Liver (tissue), 9 donors: ENCODE data around the gene SEMA6D. TPM values are rescaled to one million over a fixed set of nuclear protein-coding genes. Genes with fewer than 3 reads are reported as not detected.

Experiments used
- DNase-seq: peaks from one replicate; pipeline ENCODE4 v3.0.0-alpha.2; 2017; ENCODE audit warnings: low spot score
- H3K27ac ChIP-seq, 2 donors: one replicate each; pipeline ENCODE4 v1.7.0; 2013; ENCODE audit warnings: inconsistent platforms in 2 of 2, low read length in 2 of 2, control low read depth in 1 of 2, low read depth in 1 of 2, mild to moderate bottlenecking in 1 of 2
- H3K27me3 ChIP-seq, 4 donors: one replicate each; pipeline versions ENCODE4 v1.6.1 to v1.7.0; 2013; ENCODE audit warnings: low read length in 3 of 4, inconsistent platforms in 1 of 4, mild to moderate bottlenecking in 1 of 4, moderate library complexity in 1 of 4; ENCODE audit not compliant: control insufficient read depth in 4 of 4, insufficient read depth in 4 of 4
- H3K36me3 ChIP-seq, 4 donors: one replicate each; pipeline versions ENCODE4 v1.6.1 to v1.7.0; 2013; ENCODE audit warnings: low read length in 3 of 4, mild to moderate bottlenecking in 3 of 4, low read depth in 1 of 4, moderate library complexity in 1 of 4; ENCODE audit not compliant: control insufficient read depth in 4 of 4, insufficient read depth in 3 of 4
- H3K4me1 ChIP-seq, 4 donors: one replicate each; pipeline versions ENCODE4 v1.6.1 to v1.7.0; 2013; ENCODE audit warnings: low read length in 3 of 4, mild to moderate bottlenecking in 3 of 4, moderate library complexity in 1 of 4; ENCODE audit not compliant: control insufficient read depth in 4 of 4, insufficient read depth in 4 of 4
- H3K4me3 ChIP-seq, 3 donors: one replicate each; pipeline versions ENCODE4 v1.6.1 to v1.7.0; 2013; ENCODE audit warnings: low read length in 3 of 3, control low read depth in 1 of 3, low read depth in 1 of 3, mild to moderate bottlenecking in 1 of 3
- H3K9ac ChIP-seq, 2 donors: one replicate each; pipeline ENCODE4 v1.7.0; 2013; ENCODE audit warnings: low read length in 2 of 2, mild to moderate bottlenecking in 2 of 2, moderate library complexity in 2 of 2, control low read depth in 1 of 2, low read depth in 1 of 2
- H3K9me3 ChIP-seq, 4 donors: one replicate each; pipeline versions ENCODE4 v1.6.1 to v1.7.0; 2013; ENCODE audit warnings: low read length in 3 of 4; ENCODE audit not compliant: control insufficient read depth in 4 of 4
- EGR1 ChIP-seq, 2 donors: IDR thresholded peaks; 2 replicates each; pipeline ENCODE4 v1.6.1; 2016 to 2018; ENCODE audit warnings: antibody characterized with exemption in 2 of 2, low read depth in 2 of 2
- FOXA1 ChIP-seq: IDR thresholded peaks from 2 replicates; pipeline ENCODE4 v1.6.1; 2016; ENCODE audit warnings: antibody characterized with exemption
- FOXA2 ChIP-seq: IDR thresholded peaks from 2 replicates; pipeline ENCODE4 v1.6.1; 2016; ENCODE audit warnings: antibody characterized with exemption
- GABPA ChIP-seq, 2 donors: IDR thresholded peaks in 1 of 2; conservative IDR thresholded peaks in 1 of 2; 2 replicates each; pipeline ENCODE4 v1.6.1; 2016; ENCODE audit warnings: antibody characterized with exemption in 2 of 2, mild to moderate bottlenecking in 1 of 2, moderate library complexity in 1 of 2
- HNF4A ChIP-seq, 2 donors: conservative IDR thresholded peaks; 2 replicates each; pipeline ENCODE4 v1.6.1; 2016; ENCODE audit warnings: antibody characterized with exemption in 2 of 2, mild to moderate bottlenecking in 2 of 2
- HNF4G ChIP-seq: IDR thresholded peaks from 2 replicates; pipeline ENCODE4 v1.6.1; 2016; ENCODE audit warnings: antibody characterized with exemption
- JUND ChIP-seq, 2 donors: IDR thresholded peaks; 2 replicates each; pipeline ENCODE4 v1.6.1; 2016; ENCODE audit warnings: antibody characterized with exemption in 2 of 2
- NR2F2 ChIP-seq: IDR thresholded peaks from 2 replicates; pipeline ENCODE4 v1.6.1; 2016; ENCODE audit warnings: antibody characterized with exemption
- RAD21 ChIP-seq, 2 donors: IDR thresholded peaks; 2 replicates each; pipeline ENCODE4 v1.6.1; 2016; ENCODE audit warnings: antibody characterized with exemption in 2 of 2, mild to moderate bottlenecking in 2 of 2
- RXRA ChIP-seq, 2 donors: IDR thresholded peaks; 2 replicates each; pipeline ENCODE4 v1.6.1; 2017 to 2018; ENCODE audit warnings: antibody characterized with exemption in 2 of 2, mild to moderate bottlenecking in 1 of 2
- SP1 ChIP-seq: IDR thresholded peaks from 2 replicates; pipeline ENCODE4 v1.6.1; 2018; ENCODE audit warnings: antibody characterized with exemption, mild to moderate bottlenecking
- TAF1 ChIP-seq: conservative IDR thresholded peaks from 2 replicates; pipeline ENCODE4 v1.6.1; 2016; ENCODE audit warnings: antibody characterized with exemption, mild to moderate bottlenecking
- YY1 ChIP-seq: IDR thresholded peaks from 2 replicates; pipeline ENCODE4 v1.6.1; 2016; ENCODE audit warnings: antibody characterized with exemption, mild to moderate bottlenecking
- WGBS: extraction: QIAGEN DNeasy Blood & Tissue Kit; methylation state at CpG from one replicate; pipeline ENCODE4 v1.1.7; 2013; 5-methylcytosine and 5-hydroxymethylcytosine counted together
- polyA plus RNA-seq, 2 donors: library from polyadenylated mRNA; stranded (reverse) in 1 of 2; unstranded in 1 of 2; fragments of 200-250 nt in 1 of 2; fragments of >200 nt in 1 of 2; fragmentation: Nextera tagmentation in 1 of 2; extraction: Ambion mirVana in 1 of 2; gene quantifications; one replicate each; pipeline versions ENCODE4 v1.2.1 to v1.2.3, GENCODE V29; 2013 to 2015
- total RNA-seq, 2 donors: library from RNA; depleted of rRNA; stranded (reverse); fragments of >200 nt; gene quantifications; one replicate each; pipeline ENCODE4 v1.2.3, GENCODE V29; 2014
- TF ChIP-seq, protein P1 (sequence below): IDR thresholded peaks from 2 replicates; pipeline ENCODE4 v1.6.1; 2016; ENCODE audit warnings: antibody characterized with exemption
- TF ChIP-seq, protein P2 (sequence below): IDR thresholded peaks from 2 replicates; pipeline ENCODE4 v1.6.1; 2016; ENCODE audit warnings: antibody characterized with exemption
- TF ChIP-seq, protein P3 (sequence below): IDR thresholded peaks from 2 replicates; pipeline ENCODE4 v1.6.1; 2016; ENCODE audit warnings: antibody characterized with exemption
- TF ChIP-seq, protein P4 (sequence below): IDR thresholded peaks from 2 replicates; pipeline ENCODE4 v1.6.1; 2016; ENCODE audit warnings: antibody characterized with exemption, mild to moderate bottlenecking
- TF ChIP-seq, protein P5 (sequence below): fragments of 150-350 bp; IDR thresholded peaks from 2 replicates; pipeline ENCODE4 v1.5.1; 2017; ENCODE audit warnings: improper control_type of control experiment, low read depth, low read length; ENCODE audit not compliant: missing input control
- donor health status: healthy.
- donor health status: healthy.
- donor health status: healthy.
- donor health status: healthy.
- donor health status: healthy.

Gene SEMA6D
- total and polyA plus RNA-seq, 4 donors = 1.0 to 4.5 (median 3.1) TPM

DNA sequence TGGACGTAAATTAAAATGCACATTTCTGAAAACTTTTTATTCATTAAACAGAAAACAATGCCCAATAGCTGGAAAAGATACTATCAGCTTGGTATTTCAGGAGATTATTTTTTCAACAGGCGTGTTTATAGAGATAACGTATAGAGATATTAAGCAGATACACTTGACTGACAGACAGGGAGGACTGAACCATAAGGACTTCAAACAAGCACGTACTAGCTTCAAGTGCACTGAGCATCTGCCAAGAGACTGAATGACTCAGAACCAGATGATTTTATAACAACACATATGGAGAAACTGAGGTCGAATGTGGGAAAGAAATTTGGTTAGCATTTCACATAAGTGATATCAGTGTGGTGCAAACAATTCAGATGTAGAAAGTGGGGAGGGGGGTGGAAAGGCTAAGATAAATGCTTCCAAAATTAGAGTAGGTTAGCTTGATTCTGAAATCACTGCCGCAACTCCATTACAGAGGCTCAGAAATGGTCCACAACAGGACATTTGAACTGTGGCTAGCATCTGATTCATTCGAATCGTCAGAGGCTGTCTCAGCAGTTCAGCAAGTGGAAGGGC, 103.5 kb downstream of the SEMA6D start:
- H3K27me3 ChIP-seq = peaks cover 0 to 9% (median 2%) of the 10 kb centered on the region in 4 donors
- no peak overlapping the region for H3K27ac ChIP-seq

More for the DNA sequence above, 103.5 kb downstream of the SEMA6D start:
- Histone ChIP-seq H3K36me3 (no peaks in the 10 kb centered on the region), H3K9ac (no peak overlapping the region), H3K9me3 (no peaks in the 10 kb centered on the region), H3K4me3 (no peak overlapping the region), H3K4me1 (no peaks in the 10 kb centered on the region)
- TF ChIP-seq FOXA1 (no peak), GABPA (IDR thresholded peaks at IDR 0.05 in 1 of 2, conservative IDR thresholded peaks at IDR 0.05 in 1 of 2) (no peak), RAD21 (IDR thresholded peaks at IDR 0.05) (no peak), SP1 (no peak), FOXA2 (no peak), HNF4G (no peak), JUND (IDR thresholded peaks at IDR 0.05) (no peak), RXRA (IDR thresholded peaks at IDR 0.05) (no peak), YY1 (no peak), NR2F2 (no peak), HNF4A (conservative IDR thresholded peaks at IDR 0.05) (no peak), EGR1 (IDR thresholded peaks at IDR 0.05; ENCODE audit: low read depth in 2 of 2) (no peak), TAF1 (no peak)
- TF ChIP-seq, protein P1, sequence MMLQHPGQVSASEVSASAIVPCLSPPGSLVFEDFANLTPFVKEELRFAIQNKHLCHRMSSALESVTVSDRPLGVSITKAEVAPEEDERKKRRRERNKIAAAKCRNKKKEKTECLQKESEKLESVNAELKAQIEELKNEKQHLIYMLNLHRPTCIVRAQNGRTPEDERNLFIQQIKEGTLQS = no peak
- TF ChIP-seq, protein P2, sequence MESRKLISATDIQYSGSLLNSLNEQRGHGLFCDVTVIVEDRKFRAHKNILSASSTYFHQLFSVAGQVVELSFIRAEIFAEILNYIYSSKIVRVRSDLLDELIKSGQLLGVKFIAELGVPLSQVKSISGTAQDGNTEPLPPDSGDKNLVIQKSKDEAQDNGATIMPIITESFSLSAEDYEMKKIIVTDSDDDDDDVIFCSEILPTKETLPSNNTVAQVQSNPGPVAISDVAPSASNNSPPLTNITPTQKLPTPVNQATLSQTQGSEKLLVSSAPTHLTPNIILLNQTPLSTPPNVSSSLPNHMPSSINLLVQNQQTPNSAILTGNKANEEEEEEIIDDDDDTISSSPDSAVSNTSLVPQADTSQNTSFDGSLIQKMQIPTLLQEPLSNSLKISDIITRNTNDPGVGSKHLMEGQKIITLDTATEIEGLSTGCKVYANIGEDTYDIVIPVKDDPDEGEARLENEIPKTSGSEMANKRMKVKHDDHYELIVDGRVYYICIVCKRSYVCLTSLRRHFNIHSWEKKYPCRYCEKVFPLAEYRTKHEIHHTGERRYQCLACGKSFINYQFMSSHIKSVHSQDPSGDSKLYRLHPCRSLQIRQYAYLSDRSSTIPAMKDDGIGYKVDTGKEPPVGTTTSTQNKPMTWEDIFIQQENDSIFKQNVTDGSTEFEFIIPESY = no peak
- TF ChIP-seq, protein P3, sequence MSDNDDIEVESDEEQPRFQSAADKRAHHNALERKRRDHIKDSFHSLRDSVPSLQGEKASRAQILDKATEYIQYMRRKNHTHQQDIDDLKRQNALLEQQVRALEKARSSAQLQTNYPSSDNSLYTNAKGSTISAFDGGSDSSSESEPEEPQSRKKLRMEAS = no peak
- TF ChIP-seq, protein P4, sequence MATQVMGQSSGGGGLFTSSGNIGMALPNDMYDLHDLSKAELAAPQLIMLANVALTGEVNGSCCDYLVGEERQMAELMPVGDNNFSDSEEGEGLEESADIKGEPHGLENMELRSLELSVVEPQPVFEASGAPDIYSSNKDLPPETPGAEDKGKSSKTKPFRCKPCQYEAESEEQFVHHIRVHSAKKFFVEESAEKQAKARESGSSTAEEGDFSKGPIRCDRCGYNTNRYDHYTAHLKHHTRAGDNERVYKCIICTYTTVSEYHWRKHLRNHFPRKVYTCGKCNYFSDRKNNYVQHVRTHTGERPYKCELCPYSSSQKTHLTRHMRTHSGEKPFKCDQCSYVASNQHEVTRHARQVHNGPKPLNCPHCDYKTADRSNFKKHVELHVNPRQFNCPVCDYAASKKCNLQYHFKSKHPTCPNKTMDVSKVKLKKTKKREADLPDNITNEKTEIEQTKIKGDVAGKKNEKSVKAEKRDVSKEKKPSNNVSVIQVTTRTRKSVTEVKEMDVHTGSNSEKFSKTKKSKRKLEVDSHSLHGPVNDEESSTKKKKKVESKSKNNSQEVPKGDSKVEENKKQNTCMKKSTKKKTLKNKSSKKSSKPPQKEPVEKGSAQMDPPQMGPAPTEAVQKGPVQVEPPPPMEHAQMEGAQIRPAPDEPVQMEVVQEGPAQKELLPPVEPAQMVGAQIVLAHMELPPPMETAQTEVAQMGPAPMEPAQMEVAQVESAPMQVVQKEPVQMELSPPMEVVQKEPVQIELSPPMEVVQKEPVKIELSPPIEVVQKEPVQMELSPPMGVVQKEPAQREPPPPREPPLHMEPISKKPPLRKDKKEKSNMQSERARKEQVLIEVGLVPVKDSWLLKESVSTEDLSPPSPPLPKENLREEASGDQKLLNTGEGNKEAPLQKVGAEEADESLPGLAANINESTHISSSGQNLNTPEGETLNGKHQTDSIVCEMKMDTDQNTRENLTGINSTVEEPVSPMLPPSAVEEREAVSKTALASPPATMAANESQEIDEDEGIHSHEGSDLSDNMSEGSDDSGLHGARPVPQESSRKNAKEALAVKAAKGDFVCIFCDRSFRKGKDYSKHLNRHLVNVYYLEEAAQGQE = no peak
- TF ChIP-seq, protein P5, sequence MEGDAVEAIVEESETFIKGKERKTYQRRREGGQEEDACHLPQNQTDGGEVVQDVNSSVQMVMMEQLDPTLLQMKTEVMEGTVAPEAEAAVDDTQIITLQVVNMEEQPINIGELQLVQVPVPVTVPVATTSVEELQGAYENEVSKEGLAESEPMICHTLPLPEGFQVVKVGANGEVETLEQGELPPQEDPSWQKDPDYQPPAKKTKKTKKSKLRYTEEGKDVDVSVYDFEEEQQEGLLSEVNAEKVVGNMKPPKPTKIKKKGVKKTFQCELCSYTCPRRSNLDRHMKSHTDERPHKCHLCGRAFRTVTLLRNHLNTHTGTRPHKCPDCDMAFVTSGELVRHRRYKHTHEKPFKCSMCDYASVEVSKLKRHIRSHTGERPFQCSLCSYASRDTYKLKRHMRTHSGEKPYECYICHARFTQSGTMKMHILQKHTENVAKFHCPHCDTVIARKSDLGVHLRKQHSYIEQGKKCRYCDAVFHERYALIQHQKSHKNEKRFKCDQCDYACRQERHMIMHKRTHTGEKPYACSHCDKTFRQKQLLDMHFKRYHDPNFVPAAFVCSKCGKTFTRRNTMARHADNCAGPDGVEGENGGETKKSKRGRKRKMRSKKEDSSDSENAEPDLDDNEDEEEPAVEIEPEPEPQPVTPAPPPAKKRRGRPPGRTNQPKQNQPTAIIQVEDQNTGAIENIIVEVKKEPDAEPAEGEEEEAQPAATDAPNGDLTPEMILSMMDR = no peak
- WGBS = 60% methylated on average over 8 of the region's 8 CpGs
- DNase-seq = no peak
